GM19328 (cell line): ENCODE results near the gene LAMA5.

Experiments used
- ATAC-seq: cut with Tn5 transposase; IDR thresholded peaks from one replicate; pipeline ENCODE4 v1.9.1; 2021; ENCODE audit warnings: mild to moderate bottlenecking, moderate library complexity; ENCODE audit not compliant: unreplicated experiment

LAMA5 gene

GRCh38 chr20:62306414-62307187 is 60.5 kb downstream of the LAMA5 start:
- no peak for ATAC-seq

GRCh38 chr20:62305765-62306413 is 61.2 kb downstream of the LAMA5 start:
- ATAC-seq, result no peak

- ATAC-seq, result no peak
Measured at GRCh38 chr20:62305149-62305764, 61.9 kb downstream of the LAMA5 start.

- no peak for ATAC-seq
Measured at GRCh38 chr20:62304331-62305148, 62.6 kb downstream of the LAMA5 start.

- ATAC-seq, result peak; percentile 10
Measured at GRCh38 chr20:62303340-62304226, 63.5 kb downstream of the LAMA5 start.

- no peak for ATAC-seq
Measured at GRCh38 chr20:62303062-62303339, 64.1 kb downstream of the LAMA5 start.

GRCh38 chr20:62302341-62303061 is 64.6 kb downstream of the LAMA5 start, which contains the start of gene ADRM1:
Gene ADRM1 (plus strand): TSS chr20:62302997. CDS start chr20:62303569, 572 bp downstream.
- peak; percentile 84 for ATAC-seq

- ATAC-seq, result peak; percentile 31
Measured at GRCh38 chr20:62301773-62302340, 65.3 kb downstream of the LAMA5 start.

GRCh38 chr20:62301111-62301668 is 65.9 kb downstream of the LAMA5 start:
- ATAC-seq, result no peak

GRCh38 chr20:62300319-62300718 is 66.8 kb downstream of the LAMA5 start:
- no peak for ATAC-seq

- ATAC-seq, result no peak
Measured at GRCh38 chr20:62299666-62300236, 67.4 kb downstream of the LAMA5 start.

- no peak for ATAC-seq
Measured at GRCh38 chr20:62298577-62299249, 68.4 kb downstream of the LAMA5 start.

GRCh38 chr20:62297449-62298227 is 69.5 kb downstream of the LAMA5 start:
- no peak for ATAC-seq

- no peak for ATAC-seq
Measured at GRCh38 chr20:62296724-62297448, 70.2 kb downstream of the LAMA5 start.

GRCh38 chr20:62294516-62294915 is 72.6 kb downstream of the LAMA5 start:
- no peak for ATAC-seq

GRCh38 chr20:62293946-62294345 is 73.2 kb downstream of the LAMA5 start:
- no peak for ATAC-seq
